Upper lobe of left lung (tissue), 4 donors: ENCODE results near the gene ARL2.

Source experiments
- EP300 ChIP-seq, 4 donors: sonication (generic); formaldehyde crosslinking; IDR thresholded peaks; one replicate each; pipeline ENCODE4 v1.5.1; 2017; ENCODE audit warnings: antibody characterized with exemption in 4 of 4, control low read depth in 2 of 4
- POLR2A ChIP-seq, 4 donors: fragments of 450-650 bp; IDR thresholded peaks; one replicate each; pipeline ENCODE4 v1.5.1; 2016 to 2017; ENCODE audit warnings: antibody characterized with exemption in 4 of 4, mild to moderate bottlenecking in 2 of 4
- POLR2AphosphoS5 ChIP-seq, 2 donors: sonication (generic); formaldehyde crosslinking; IDR thresholded peaks; one replicate each; pipeline ENCODE4 v1.5.1; 2017; ENCODE audit warnings: antibody characterized with exemption in 2 of 2
- TF ChIP-seq, protein P1 (sequence below), 6 experiments: fragments of 450-650 bp in 4 of 6; fragments of 200-600 bp in 2 of 6; sonication (generic) in 2 of 6; IDR thresholded peaks; one replicate each; pipeline ENCODE4 v1.5.1; 2016 to 2019; ENCODE audit warnings: antibody characterized with exemption in 6 of 6

- TF ChIP-seq POLR2AphosphoS5 (IDR thresholded peaks at IDR 0.05) = no peak
- no peak for TF ChIP-seq EP300 (IDR thresholded peaks at IDR 0.05)
- TF ChIP-seq, protein P1, sequence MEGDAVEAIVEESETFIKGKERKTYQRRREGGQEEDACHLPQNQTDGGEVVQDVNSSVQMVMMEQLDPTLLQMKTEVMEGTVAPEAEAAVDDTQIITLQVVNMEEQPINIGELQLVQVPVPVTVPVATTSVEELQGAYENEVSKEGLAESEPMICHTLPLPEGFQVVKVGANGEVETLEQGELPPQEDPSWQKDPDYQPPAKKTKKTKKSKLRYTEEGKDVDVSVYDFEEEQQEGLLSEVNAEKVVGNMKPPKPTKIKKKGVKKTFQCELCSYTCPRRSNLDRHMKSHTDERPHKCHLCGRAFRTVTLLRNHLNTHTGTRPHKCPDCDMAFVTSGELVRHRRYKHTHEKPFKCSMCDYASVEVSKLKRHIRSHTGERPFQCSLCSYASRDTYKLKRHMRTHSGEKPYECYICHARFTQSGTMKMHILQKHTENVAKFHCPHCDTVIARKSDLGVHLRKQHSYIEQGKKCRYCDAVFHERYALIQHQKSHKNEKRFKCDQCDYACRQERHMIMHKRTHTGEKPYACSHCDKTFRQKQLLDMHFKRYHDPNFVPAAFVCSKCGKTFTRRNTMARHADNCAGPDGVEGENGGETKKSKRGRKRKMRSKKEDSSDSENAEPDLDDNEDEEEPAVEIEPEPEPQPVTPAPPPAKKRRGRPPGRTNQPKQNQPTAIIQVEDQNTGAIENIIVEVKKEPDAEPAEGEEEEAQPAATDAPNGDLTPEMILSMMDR (IDR thresholded peaks at IDR 0.05) = no peak
- no peak for TF ChIP-seq POLR2A (IDR thresholded peaks at IDR 0.05)
Measured at GRCh38 chr11:64999478-64999877, 14.5 kb upstream of the ARL2 start.
